IMR-90 (cell line): ENCODE results near the gene DLX3. TPM values are rescaled to one million over a fixed set of nuclear protein-coding genes. Genes with fewer than 3 reads are reported as not detected.

Experiments used
- ATAC-seq: fragments of 200-7000 bp; cut with Tn5 transposase; 2 replicates; pipeline ENCODE4 v1.9.1; 2020; ENCODE audit warnings: low read depth, mild to moderate bottlenecking, moderate library complexity
- BruUV-seq: library from RNA; stranded (reverse); fragments of 400-500 nt; replicated peaks from 2 replicates; lab custom pipeline; 2021; lab: Mats Ljungman, UMichigan
- CTCF ChIA-PET: fragments of 300-600 bp; formaldehyde crosslinking; extraction: SDS; loops from one replicate; lab custom pipeline; 2021; ENCODE audit warnings: antibody characterized with exemption; lab: Yijun Ruan, JAX
- POLR2A ChIA-PET: fragments of 300-600 bp; sonication (Branson Sonifier 250); formaldehyde crosslinking; loops from one replicate; lab custom pipeline; 2022; ENCODE audit warnings: antibody characterized with exemption; ENCODE audit not compliant: unreplicated experiment; lab: Charles Lee
- DNase-seq: peaks from one replicate; pipeline ENCODE4 v3.0.0; 2013
- H2AFZ ChIP-seq: replicated peaks from 2 replicates; pipeline ENCODE3; 2013; ENCODE audit warnings: low read length, mild to moderate bottlenecking; ENCODE audit not compliant: poor library complexity
- H2AK5ac ChIP-seq: 2 replicates; pipeline ENCODE4 v1.6.1; 2013; ENCODE audit warnings: low read depth, low read length, inconsistent platforms
- H2AK9ac ChIP-seq: replicated peaks from 2 replicates; pipeline ENCODE3; 2013; ENCODE audit warnings: mild to moderate bottlenecking, low read depth, low read length, moderate library complexity; ENCODE audit not compliant: poor library complexity
- H2BK120ac ChIP-seq: 2 replicates; pipeline ENCODE4 v1.6.1; 2013; ENCODE audit warnings: low read depth, low read length, inconsistent platforms
- H2BK15ac ChIP-seq: 3 replicates; pipeline ENCODE4 v1.6.1; 2013; ENCODE audit warnings: low read depth, low read length, inconsistent platforms
- H2BK20ac ChIP-seq: 2 replicates; pipeline ENCODE4 v1.6.1; 2013; ENCODE audit warnings: low read depth, mild to moderate bottlenecking, inconsistent platforms, low read length, moderate library complexity
- H2BK5ac ChIP-seq: 2 replicates; pipeline ENCODE4 v1.6.1; 2013; ENCODE audit warnings: mild to moderate bottlenecking, low read depth, low read length, inconsistent platforms; ENCODE audit not compliant: poor library complexity, severe bottlenecking
- H3K14ac ChIP-seq: replicated peaks from 2 replicates; pipeline ENCODE4 v1.6.1; 2013; ENCODE audit warnings: low read depth, low read length, inconsistent platforms
- H3K18ac ChIP-seq: 2 replicates; pipeline ENCODE4 v1.6.1; 2013; ENCODE audit warnings: low read depth, low read length, control low read depth
- H3K23ac ChIP-seq: 2 replicates; pipeline ENCODE4 v1.6.1; 2013; ENCODE audit warnings: low read depth, low read length, inconsistent platforms
- H3K27ac ChIP-seq: 2 replicates; pipeline ENCODE4 v1.5.1; 2013; ENCODE audit warnings: mild to moderate bottlenecking, control low read depth, low read length; ENCODE audit not compliant: insufficient read depth
- H3K27me3 ChIP-seq: 2 replicates; pipeline ENCODE4 v1.6.1; 2013; ENCODE audit warnings: low read length; ENCODE audit not compliant: control insufficient read depth, insufficient read depth
- H3K36me3 ChIP-seq: 2 replicates; pipeline ENCODE4 v1.6.1; 2013; ENCODE audit warnings: low read length, mixed read lengths; ENCODE audit not compliant: control insufficient read depth, insufficient read depth
- H3K4ac ChIP-seq: 2 replicates; pipeline ENCODE4 v1.6.1; 2013; ENCODE audit warnings: low read depth, low read length, inconsistent platforms
- H3K4me1 ChIP-seq: 2 replicates; pipeline ENCODE4 v1.6.1; 2013; ENCODE audit warnings: low read length, mixed read lengths; ENCODE audit not compliant: control insufficient read depth, insufficient read depth
- H3K4me2 ChIP-seq: 2 replicates; pipeline ENCODE4 v1.6.1; 2013; ENCODE audit warnings: low read depth, mild to moderate bottlenecking, control low read depth, low read length, moderate library complexity
- H3K4me3 ChIP-seq: 2 replicates; pipeline ENCODE4 v1.5.1; 2013; ENCODE audit warnings: low read depth, mild to moderate bottlenecking, control low read depth, low read length, moderate library complexity; ENCODE audit not compliant: insufficient read depth
- H3K56ac ChIP-seq: 2 replicates; pipeline ENCODE4 v1.6.1; 2013; ENCODE audit warnings: low read length, inconsistent platforms; ENCODE audit not compliant: insufficient read depth; ENCODE audit errors: extremely low read depth
- H3K79me1 ChIP-seq, 2 experiments: 2 replicates each; pipeline ENCODE4 v1.6.1; 2013; ENCODE audit warnings: low read length in 2 of 2, inconsistent platforms in 1 of 2, low read depth in 1 of 2
- H3K9ac ChIP-seq: 2 replicates; pipeline ENCODE4 v1.6.1; 2013; ENCODE audit warnings: low read depth, low read length, control low read depth
- H3K9me1 ChIP-seq: 2 replicates; pipeline ENCODE4 v1.6.1; 2013; ENCODE audit warnings: low read length, inconsistent platforms; ENCODE audit not compliant: insufficient read depth
- H3K9me3 ChIP-seq: 2 replicates; pipeline ENCODE4 v1.6.1; 2013; ENCODE audit warnings: low read length; ENCODE audit not compliant: control insufficient read depth, insufficient read depth
- H4K20me1 ChIP-seq: 2 replicates; pipeline ENCODE4 v1.6.1; 2013; ENCODE audit warnings: low read length, inconsistent platforms; ENCODE audit not compliant: insufficient read depth
- H4K5ac ChIP-seq: 2 replicates; pipeline ENCODE4 v1.6.1; 2013; ENCODE audit warnings: mild to moderate bottlenecking, low read depth, low read length, control low read depth
- H4K8ac ChIP-seq, 2 experiments: 2 replicates each; pipeline ENCODE4 v1.6.1; 2013; ENCODE audit warnings: low read depth in 2 of 2, low read length in 2 of 2, control low read depth in 1 of 2, inconsistent platforms in 1 of 2
- H4K91ac ChIP-seq: 2 replicates; pipeline ENCODE4 v1.6.1; 2013; ENCODE audit warnings: low read depth, low read length, inconsistent platforms; ENCODE audit not compliant: insufficient read depth
- MAFK ChIP-seq: IDR thresholded peaks from 2 replicates; pipeline ENCODE4 v1.6.1; 2012; ENCODE audit warnings: low read depth, low read length, improper control_type of control experiment
- RCOR1 ChIP-seq: IDR thresholded peaks from 2 replicates; pipeline ENCODE4 v1.6.1; 2012; ENCODE audit warnings: mild to moderate bottlenecking, low read length, improper control_type of control experiment; ENCODE audit not compliant: insufficient replicate concordance
- RFX5 ChIP-seq: IDR thresholded peaks from 2 replicates; pipeline ENCODE4 v1.8.0; 2012; ENCODE audit warnings: low read depth, mild to moderate bottlenecking, low read length, moderate library complexity
- SMC3 ChIP-seq: fragments of 150-350 bp; IDR thresholded peaks from 2 replicates; pipeline ENCODE4 v1.6.1; 2016; ENCODE audit warnings: low read depth, mild to moderate bottlenecking, antibody characterized with exemption, low read length, moderate library complexity
- WGBS, 2 experiments: methylation state at CpG; one replicate each; pipeline versions ENCODE4 v1.1.5 to v1.1.7; 2013; ENCODE audit warnings: missing lambda C conversion rate in 2 of 2; ENCODE audit not compliant: insufficient read length in 1 of 2; ENCODE audit errors: extremely low coverage in 2 of 2; 5-methylcytosine and 5-hydroxymethylcytosine counted together
- dilution Hi-C: fragments of 300-500 bp; cut with HindIII; formaldehyde crosslinking; loops from one replicate; pipeline ENCODE4 v1.14.3; 2018; ENCODE audit warnings: low sequenced_read_pairs; ENCODE audit not compliant: unreplicated experiment
- in situ Hi-C: fragments of 300-500 bp; cut with MboI; formaldehyde crosslinking; loops from 3 replicates; pipeline ENCODE4 v1.14.3; 2019; ENCODE audit warnings: low sequenced_read_pairs, inconsistent platforms, mixed read lengths
- intact Hi-C: fragments of 100-400 bp; cut with micrococcal nuclease; formaldehyde crosslinking; loops from 2 replicates; pipeline ENCODE4 v1.10.0; 2022
- polyA plus RNA-seq, 3 experiments: library from polyadenylated mRNA; depleted of rRNA; stranded (reverse); fragments of >200 nt; gene quantifications; 2 replicates each; pipeline ENCODE4 v1.2.3, GENCODE V29; 2012; ENCODE audit warnings: low replicate concordance in 1 of 3
- total RNA-seq: library from RNA; depleted of rRNA; stranded (reverse); fragments of >200 nt; gene quantifications from 2 replicates; pipeline ENCODE4 v1.2.3, GENCODE V29; 2012

The DLX3 gene
- total and polyA plus RNA-seq, 2 of the 4 experiments (the other 2 are of a cell fraction), result not detected

- no peak for DNase-seq
- Histone ChIP-seq H2AK5ac (no peak overlapping the region), H3K4me1 (no peaks in the 10 kb centered on the region), H3K27ac (no peak overlapping the region), H3K9me1 (no peaks in the 10 kb centered on the region), H2BK5ac (no peak overlapping the region), H3K56ac (no peak overlapping the region), H3K4ac (no peak overlapping the region), H2AK9ac (no peak overlapping the region), H2BK120ac (no peak overlapping the region), H3K27me3 (peaks cover 86% of the 10 kb centered on the region), H2BK20ac (no peak overlapping the region), H4K8ac (no peak overlapping the region), H3K9ac (no peak overlapping the region), H3K18ac (no peak overlapping the region), H4K20me1 (no peaks in the 10 kb centered on the region), H3K14ac (no peak overlapping the region), H2AFZ (no peak overlapping the region), H3K9me3 (peaks cover 3% of the 10 kb centered on the region; the same call in 1 of the 2 replicates), H3K36me3 (no peaks in the 10 kb centered on the region), H3K79me1 (no peaks in the 10 kb centered on the region), H2BK15ac (no peak overlapping the region), H3K4me3 (no peak overlapping the region), H3K23ac (no peak overlapping the region), H4K91ac (no peak overlapping the region), H3K4me2 (no peak overlapping the region), H4K5ac (no peak overlapping the region)
- in situ Hi-C loops (no loop called here), dilution Hi-C loops (no loop called here), intact Hi-C loops (no loop called here)
- ChIA-PET POLR2A (no interaction called here), CTCF (interaction anchor here (1.0 kb wide), 1 partner anchor 33 kb away, joined by 3 read pairs; no protein-coding TSS in a partner anchor)
- no CpG with 5 or more reads among the region's 3 CpGs for WGBS, 2 experiments
- no TSS peak for BruUV-seq
- ATAC-seq, result no peak
- TF ChIP-seq RCOR1 (no peak), SMC3 (no peak), MAFK (no peak), RFX5 (no peak)
Measured at GRCh38 chr17:49985310-49985990, 9.6 kb downstream of the DLX3 start.
